Embryonic facial prominence (tissue), 1 donor: Measurements from ENCODE around the gene SMIM11.
"Not testable (repeated sequence)": the region's sequence is repeated elsewhere in the genome, so short reads cannot be mapped to it uniquely, and the experiment has no call there.

Experiments
- DNase-seq: peaks from one replicate; pipeline ENCODE4 v3.0.0-alpha.2; 2016; ENCODE audit errors: extremely low spot score

Gene SMIM11, protein sequence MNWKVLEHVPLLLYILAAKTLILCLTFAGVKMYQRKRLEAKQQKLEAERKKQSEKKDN

GRCh38 chr21:34374940-34375618, at the start of gene SMIM11:
SMIM11 (plus strand) TSS chr21:34375507; CDS start chr21:34379505, 3,998 bp downstream.
- DNase-seq, result not testable (repeated sequence)

- DNase-seq, result no peak
Observed at GRCh38 chr21:34330055-34330454, 45.3 kb upstream of the SMIM11 start.

- no peak for DNase-seq
Observed at GRCh38 chr21:34331726-34332125, 43.6 kb upstream of the SMIM11 start.

GRCh38 chr21:34332347-34332746, 43.0 kb upstream of the SMIM11 start:
- no peak for DNase-seq

- DNase-seq, result no peak
Observed at GRCh38 chr21:34333121-34333739, 42.1 kb upstream of the SMIM11 start.

- no peak for DNase-seq
Observed at GRCh38 chr21:34335316-34335715, 40.0 kb upstream of the SMIM11 start.

GRCh38 chr21:34336245-34336644, 39.1 kb upstream of the SMIM11 start:
- no peak for DNase-seq

- DNase-seq, result no peak
Observed at GRCh38 chr21:34336756-34337391, 38.4 kb upstream of the SMIM11 start.

- DNase-seq, result no peak
Observed at GRCh38 chr21:34337741-34338140, 37.6 kb upstream of the SMIM11 start.

DNA sequence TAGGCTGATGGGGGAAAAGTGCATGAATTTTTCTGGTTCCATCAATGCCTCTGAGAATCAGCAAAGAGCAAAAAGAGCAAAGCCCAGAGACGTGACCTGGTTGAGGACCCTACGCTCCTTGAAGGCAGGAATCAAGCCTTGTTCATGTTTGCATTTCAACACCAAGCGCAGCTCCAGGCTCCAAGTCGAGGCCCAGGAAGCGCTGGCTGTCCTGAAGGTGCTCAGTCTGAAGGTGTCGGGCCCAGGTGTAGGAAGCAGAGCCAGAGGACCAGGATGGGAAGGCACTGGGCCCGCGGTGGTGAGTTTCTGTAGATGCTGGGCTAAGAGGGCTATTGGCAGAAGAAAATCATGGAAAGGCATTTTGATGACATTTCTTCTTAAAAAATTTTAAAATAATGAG, 37.1 kb upstream of the SMIM11 start:
- no peak for DNase-seq

DNA sequence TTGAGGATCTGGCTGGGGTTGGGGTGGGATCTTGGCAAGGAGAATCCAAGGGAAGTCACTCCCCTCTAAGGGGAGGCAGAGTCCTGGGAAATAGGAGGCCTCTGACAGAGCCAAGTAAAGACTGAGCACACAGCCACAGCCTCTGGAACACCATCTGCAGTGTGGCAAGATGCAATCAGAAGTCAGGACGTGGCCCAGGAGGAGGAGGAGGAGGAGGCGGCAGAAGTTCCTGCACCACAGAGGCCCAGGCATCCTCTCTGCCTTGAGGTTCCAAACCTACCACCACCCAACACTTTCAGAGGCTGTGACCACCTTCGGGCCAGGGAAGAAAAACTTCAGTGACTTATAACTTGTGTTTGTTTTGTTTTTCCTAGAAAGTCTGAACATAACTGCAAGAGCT, 35.2 kb upstream of the SMIM11 start:
- DNase-seq, result no peak

DNA sequence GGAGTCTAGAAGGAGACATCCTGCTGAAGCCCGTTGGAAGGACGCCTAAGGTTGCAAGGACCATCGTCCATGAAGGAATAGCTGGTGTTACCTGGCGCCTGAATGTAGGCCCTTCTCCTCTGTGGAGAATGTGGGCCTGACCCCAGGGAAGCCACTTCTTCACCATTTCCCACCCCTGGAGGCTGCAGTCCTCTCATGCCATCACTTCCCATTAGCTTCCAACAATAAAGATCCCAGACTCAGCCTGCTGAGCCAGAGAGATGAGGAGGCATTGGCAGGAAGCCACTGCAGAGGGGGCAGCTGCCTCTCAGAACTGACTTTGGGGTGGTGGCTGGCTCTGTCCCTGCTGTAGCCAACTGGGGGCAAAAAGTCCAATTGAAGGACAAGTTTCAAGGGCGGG, 32.8 kb upstream of the SMIM11 start:
- no peak for DNase-seq

DNA sequence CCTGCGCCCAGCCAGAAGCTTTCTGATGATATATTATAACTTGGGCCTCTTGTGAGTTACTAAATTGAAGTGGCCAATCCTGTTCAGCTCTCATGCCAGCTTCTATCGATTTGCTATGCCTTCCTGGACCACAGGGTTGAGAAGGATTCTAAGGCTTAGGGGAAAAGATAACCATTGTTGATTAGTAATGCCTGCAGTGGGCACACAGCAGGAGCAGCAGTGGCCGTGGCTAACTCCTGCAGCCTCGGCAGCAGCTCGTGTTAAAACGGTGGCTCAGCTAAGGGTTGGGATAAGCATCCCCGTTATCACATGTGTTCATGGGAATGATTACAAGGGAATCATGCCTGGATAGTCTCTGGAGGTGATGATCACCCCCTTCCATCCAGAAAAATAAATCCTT, 32.0 kb upstream of the SMIM11 start:
- no peak for DNase-seq

DNA sequence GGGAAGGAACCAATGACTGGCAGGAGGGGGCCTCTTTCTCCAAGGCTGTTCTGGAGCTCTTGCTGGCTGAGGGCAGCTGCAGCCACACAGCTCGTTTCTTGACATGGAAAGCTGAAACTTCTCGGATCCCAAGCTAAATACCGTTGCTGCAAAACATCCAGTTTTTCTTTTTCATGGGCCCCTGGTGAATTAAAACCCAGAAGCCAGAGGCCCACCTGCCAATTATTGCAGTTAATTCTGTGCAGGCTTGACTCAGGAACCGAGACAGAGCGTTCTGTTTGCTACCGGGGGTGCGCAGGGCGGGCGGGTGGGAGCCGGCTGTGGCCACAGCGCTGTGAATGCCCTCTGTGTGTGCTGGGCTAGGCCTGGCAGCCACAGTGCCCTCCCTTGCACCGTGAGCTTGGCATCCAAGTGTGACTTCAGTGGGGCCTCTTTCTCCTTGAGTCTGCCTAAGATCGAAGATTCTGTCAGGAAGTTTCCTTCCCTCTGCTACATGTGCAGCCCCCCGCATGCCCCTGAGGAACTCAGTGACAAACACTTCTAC, 31.4 kb upstream of the SMIM11 start:
- no peak for DNase-seq

- DNase-seq, result no peak
Observed at GRCh38 chr21:34344584-34344983, 30.7 kb upstream of the SMIM11 start.

GRCh38 chr21:34345091-34345871, 30.0 kb upstream of the SMIM11 start:
- no peak for DNase-seq

DNA sequence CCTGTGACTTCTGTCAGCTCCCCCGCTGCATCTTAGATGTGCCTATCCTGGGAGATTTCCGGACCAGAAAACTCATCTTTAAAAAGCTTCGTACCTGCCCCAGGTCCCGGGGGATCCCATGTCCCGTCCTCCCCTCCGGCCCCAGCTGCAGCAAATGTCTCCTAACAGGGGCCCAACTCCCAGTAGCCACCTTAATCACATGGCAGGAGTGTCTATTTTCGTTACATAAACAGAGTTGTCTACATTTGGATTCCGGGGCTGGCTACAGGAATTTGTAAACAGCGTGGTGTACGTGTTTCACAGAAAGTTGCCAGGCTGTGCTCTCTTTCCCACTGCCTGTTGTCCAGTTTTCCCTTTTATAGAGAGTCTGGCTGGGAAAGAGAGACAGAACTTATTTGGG, 29.4 kb upstream of the SMIM11 start:
- no peak for DNase-seq

GRCh38 chr21:34348890-34349519, 26.3 kb upstream of the SMIM11 start:
- DNase-seq, result no peak

DNA sequence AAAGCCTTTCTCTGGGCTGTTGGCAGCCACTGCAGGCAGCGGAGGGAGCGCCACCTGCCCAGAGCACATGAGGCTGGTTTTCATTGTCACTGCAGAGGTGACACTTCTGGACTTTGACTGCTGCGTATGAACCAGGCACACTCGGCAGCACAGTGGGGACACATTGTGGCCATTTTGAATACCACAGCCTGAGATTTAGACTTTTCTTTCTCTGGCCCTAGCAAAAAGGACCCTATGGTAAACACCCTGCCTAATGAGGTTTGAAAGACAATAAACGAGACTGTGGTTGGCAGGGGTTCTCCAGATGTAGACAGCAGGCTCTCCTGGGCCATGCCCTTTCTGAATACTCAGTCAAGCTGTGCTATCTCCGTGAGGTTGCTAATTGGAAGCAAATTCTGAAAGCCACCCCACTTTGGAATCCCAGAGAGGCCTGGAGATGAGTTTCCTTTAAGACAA, 23.5 kb upstream of the SMIM11 start:
- no peak for DNase-seq

DNA sequence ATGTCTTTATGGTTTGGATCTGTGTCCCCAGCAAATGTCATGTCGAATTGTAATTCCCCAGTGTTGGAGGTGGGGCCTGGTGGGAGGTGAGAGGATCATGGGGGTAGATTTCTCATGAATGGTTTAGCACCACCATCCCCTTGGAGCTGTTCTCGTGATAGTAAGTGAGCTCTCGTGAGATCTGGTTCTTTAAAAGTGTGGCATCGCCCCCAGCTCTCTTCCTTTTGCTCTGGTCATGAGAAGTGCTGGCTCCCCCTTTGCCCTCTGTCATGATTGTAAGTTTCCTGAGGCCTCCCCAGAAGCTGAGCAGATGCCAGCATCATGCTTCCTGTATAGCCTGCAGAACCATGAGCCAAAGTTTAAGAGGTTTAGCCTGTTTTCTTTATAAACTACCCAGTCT, 22.8 kb upstream of the SMIM11 start:
- no peak for DNase-seq

DNA sequence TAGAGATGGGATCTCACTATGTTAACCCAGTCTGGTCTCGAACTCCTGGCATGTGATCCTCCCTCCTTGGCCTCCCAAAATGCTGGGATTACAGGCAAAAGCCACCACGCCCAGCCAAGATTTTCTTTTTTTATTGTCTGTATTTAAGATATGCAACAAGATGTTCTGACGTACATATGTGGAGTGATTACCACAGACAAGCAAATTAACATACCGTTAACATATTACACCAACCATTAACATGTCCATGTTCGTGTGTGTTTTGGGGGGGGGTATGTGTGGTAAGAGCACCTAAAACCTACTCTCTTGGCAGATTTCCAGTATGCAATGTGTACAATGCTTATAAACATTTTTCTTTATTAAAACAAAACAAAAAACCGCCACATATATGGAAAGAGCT, 22.1 kb upstream of the SMIM11 start:
- no peak for DNase-seq
